ENCODE measurements around the gene PCDH10.

DNA sequence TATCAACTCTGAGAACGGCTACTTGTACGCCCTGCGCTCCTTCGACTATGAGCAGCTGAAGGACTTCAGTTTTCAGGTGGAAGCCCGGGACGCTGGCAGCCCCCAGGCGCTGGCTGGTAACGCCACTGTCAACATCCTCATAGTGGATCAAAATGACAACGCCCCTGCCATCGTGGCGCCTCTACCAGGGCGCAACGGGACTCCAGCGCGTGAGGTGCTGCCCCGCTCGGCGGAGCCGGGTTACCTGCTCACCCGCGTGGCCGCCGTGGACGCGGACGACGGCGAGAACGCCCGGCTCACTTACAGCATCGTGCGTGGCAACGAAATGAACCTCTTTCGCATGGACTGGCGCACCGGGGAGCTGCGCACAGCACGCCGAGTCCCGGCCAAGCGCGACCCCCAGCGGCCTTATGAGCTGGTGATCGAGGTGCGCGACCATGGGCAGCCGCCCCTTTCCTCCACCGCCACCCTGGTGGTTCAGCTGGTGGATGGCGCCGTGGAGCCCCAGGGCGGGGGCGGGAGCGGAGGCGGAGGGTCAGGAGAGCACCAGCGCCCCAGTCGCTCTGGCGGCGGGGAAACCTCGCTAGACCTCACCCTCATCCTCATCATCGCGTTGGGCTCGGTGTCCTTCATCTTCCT, 2.7 kb downstream of the PCDH10 start:
- TF ChIP-seq, protein P1, sequence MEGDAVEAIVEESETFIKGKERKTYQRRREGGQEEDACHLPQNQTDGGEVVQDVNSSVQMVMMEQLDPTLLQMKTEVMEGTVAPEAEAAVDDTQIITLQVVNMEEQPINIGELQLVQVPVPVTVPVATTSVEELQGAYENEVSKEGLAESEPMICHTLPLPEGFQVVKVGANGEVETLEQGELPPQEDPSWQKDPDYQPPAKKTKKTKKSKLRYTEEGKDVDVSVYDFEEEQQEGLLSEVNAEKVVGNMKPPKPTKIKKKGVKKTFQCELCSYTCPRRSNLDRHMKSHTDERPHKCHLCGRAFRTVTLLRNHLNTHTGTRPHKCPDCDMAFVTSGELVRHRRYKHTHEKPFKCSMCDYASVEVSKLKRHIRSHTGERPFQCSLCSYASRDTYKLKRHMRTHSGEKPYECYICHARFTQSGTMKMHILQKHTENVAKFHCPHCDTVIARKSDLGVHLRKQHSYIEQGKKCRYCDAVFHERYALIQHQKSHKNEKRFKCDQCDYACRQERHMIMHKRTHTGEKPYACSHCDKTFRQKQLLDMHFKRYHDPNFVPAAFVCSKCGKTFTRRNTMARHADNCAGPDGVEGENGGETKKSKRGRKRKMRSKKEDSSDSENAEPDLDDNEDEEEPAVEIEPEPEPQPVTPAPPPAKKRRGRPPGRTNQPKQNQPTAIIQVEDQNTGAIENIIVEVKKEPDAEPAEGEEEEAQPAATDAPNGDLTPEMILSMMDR (IDR thresholded peaks at IDR 0.05), result no peak
- TF ChIP-seq POLR2A (IDR thresholded peaks at IDR 0.05) (no peak), EP300 (IDR thresholded peaks at IDR 0.05) (no peak), POLR2AphosphoS5 (IDR thresholded peaks at IDR 0.05) (no peak)
